Liver (tissue), 3 donors: ENCODE results near the gene HDAC8.

ENCODE experiments used
- CTCF ChIP-seq: fragments of 150-350 bp; IDR thresholded peaks from 2 replicates; pipeline ENCODE4 v1.5.1; 2017; ENCODE audit warnings: improper control_type of control experiment, low read depth, low read length; ENCODE audit not compliant: missing input control
- EGR1 ChIP-seq, 2 donors: IDR thresholded peaks; 2 replicates each; pipeline ENCODE4 v1.6.1; 2016 to 2018; ENCODE audit warnings: antibody characterized with exemption in 2 of 2, low read depth in 2 of 2
- FOXA1 ChIP-seq: IDR thresholded peaks from 2 replicates; pipeline ENCODE4 v1.6.1; 2016; ENCODE audit warnings: antibody characterized with exemption
- HNF4A ChIP-seq, 2 donors: conservative IDR thresholded peaks; 2 replicates each; pipeline ENCODE4 v1.6.1; 2016; ENCODE audit warnings: antibody characterized with exemption in 2 of 2, mild to moderate bottlenecking in 2 of 2
- MAX ChIP-seq: IDR thresholded peaks from 2 replicates; pipeline ENCODE4 v1.6.1; 2016; ENCODE audit warnings: antibody characterized with exemption
- RAD21 ChIP-seq, 2 donors: IDR thresholded peaks; 2 replicates each; pipeline ENCODE4 v1.6.1; 2016; ENCODE audit warnings: antibody characterized with exemption in 2 of 2, mild to moderate bottlenecking in 2 of 2
- REST ChIP-seq: IDR thresholded peaks from 2 replicates; pipeline ENCODE4 v1.6.1; 2016; ENCODE audit warnings: antibody characterized with exemption, mild to moderate bottlenecking
- SP1 ChIP-seq: IDR thresholded peaks from 2 replicates; pipeline ENCODE4 v1.6.1; 2018; ENCODE audit warnings: antibody characterized with exemption, mild to moderate bottlenecking
- donor health status: healthy.
- donor health status: healthy.

DNA sequence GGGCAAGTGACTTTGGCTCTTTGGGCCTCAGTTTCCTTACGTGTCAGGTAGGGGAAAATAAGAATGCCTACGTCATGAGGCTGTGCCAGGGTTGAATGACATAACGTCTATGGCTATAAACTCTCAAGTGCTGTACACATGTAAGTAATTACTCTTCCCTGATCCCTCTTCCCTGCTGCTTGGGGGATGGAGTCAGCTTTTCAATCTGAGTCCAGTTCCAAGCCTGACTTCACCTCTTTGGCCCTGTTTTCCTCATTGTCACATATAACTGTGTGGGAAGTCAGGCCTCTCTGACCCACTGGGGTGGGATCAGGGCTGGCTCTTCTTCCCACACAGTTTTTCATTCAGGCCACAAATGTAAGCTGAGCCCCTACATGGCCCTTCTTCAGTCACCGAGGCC, 255.5 kb downstream of the HDAC8 start:
- TF ChIP-seq REST (no peak), CTCF (no peak), RAD21 (IDR thresholded peaks at IDR 0.05) (no peak), MAX (no peak), SP1 (no peak), EGR1 (IDR thresholded peaks at IDR 0.05; ENCODE audit: low read depth in 2 of 2) (no peak), HNF4A (conservative IDR thresholded peaks at IDR 0.05) (no peak), FOXA1 (no peak)
